ENCODE results near the gene LRMDA. TPM values are rescaled to one million over a fixed set of nuclear protein-coding genes. Genes with fewer than 3 reads are reported as not detected.

LRMDA gene
- total and polyA plus RNA-seq, 2 of the 13 experiments (the other 11 are each of a cell fraction or from before 2014, with no cell fraction given) = 13.4 to 22.0 TPM

DNA sequence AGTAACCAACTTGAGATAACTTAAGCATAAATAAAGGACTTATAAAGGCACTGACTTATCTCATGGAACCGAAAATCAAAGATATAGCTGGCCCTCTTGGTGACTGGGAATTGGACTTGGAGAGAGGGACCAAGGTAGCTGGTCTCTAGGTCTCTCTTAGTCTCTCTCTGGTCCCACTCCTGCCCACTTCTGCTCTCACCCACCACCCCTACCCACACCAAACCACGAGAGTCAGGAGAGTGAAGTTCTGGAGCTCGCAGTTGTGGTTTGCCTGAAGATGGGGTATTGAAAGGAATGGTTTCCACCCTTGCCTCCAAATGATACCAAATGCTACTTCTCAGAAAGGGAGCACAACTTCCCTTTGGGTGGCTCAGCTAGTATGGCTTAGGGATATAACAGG is 216.3 kb downstream of the LRMDA start:
- no peak for ATAC-seq
- TF ChIP-seq ZNF460 (CRISPR knock-in tag; IDR thresholded peaks at IDR 0.05; ENCODE audit: borderline replicate concordance) (no peak), ZBTB42 (CRISPR knock-in tag; IDR thresholded peaks at IDR 0.05) (no peak), ZNF576 (CRISPR knock-in tag; IDR thresholded peaks at IDR 0.05) (no peak), MXD1 (CRISPR knock-in tag; IDR thresholded peaks at IDR 0.05) (no peak), ZNF850 (CRISPR knock-in tag; conservative IDR thresholded peaks at IDR 0.05) (no peak)
- TF ChIP-seq, protein P1, sequence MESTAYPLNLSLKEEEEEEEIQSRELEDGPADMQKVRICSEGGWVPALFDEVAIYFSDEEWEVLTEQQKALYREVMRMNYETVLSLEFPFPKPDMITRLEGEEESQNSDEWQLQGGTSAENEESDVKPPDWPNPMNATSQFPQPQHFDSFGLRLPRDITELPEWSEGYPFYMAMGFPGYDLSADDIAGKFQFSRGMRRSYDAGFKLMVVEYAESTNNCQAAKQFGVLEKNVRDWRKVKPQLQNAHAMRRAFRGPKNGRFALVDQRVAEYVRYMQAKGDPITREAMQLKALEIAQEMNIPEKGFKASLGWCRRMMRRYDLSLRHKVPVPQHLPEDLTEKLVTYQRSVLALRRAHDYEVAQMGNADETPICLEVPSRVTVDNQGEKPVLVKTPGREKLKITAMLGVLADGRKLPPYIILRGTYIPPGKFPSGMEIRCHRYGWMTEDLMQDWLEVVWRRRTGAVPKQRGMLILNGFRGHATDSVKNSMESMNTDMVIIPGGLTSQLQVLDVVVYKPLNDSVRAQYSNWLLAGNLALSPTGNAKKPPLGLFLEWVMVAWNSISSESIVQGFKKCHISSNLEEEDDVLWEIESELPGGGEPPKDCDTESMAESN (CRISPR knock-in tag; conservative IDR thresholded peaks at IDR 0.05) = no peak
- TF ChIP-seq, protein P2, sequence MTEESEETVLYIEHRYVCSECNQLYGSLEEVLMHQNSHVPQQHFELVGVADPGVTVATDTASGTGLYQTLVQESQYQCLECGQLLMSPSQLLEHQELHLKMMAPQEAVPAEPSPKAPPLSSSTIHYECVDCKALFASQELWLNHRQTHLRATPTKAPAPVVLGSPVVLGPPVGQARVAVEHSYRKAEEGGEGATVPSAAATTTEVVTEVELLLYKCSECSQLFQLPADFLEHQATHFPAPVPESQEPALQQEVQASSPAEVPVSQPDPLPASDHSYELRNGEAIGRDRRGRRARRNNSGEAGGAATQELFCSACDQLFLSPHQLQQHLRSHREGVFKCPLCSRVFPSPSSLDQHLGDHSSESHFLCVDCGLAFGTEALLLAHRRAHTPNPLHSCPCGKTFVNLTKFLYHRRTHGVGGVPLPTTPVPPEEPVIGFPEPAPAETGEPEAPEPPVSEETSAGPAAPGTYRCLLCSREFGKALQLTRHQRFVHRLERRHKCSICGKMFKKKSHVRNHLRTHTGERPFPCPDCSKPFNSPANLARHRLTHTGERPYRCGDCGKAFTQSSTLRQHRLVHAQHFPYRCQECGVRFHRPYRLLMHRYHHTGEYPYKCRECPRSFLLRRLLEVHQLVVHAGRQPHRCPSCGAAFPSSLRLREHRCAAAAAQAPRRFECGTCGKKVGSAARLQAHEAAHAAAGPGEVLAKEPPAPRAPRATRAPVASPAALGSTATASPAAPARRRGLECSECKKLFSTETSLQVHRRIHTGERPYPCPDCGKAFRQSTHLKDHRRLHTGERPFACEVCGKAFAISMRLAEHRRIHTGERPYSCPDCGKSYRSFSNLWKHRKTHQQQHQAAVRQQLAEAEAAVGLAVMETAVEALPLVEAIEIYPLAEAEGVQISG (CRISPR knock-in tag; IDR thresholded peaks at IDR 0.05) = no peak
- H3K27me3 ChIP-seq (ENCODE audit: control insufficient read depth in 1 of 2, insufficient read depth in 2 of 2, low read length in 2 of 2) = no peaks in the 10 kb centered on the region

More for the DNA sequence above, 216.3 kb downstream of the LRMDA start:
- Histone ChIP-seq H3K9me3 (ENCODE audit: low read length) (no peaks in the 10 kb centered on the region), H3K9ac (ENCODE audit: insufficient read depth, low read depth, low read length) (no peak overlapping the region), H3K4me2 (ENCODE audit: low read depth, low read length) (no peak overlapping the region), H3K79me2 (ENCODE audit: insufficient read depth, low read length) (no peaks in the 10 kb centered on the region), H3K4me3 (replicated peaks in 1 of 3; ENCODE audit: insufficient read depth in 1 of 3, low read depth in 2 of 3, low read length in 3 of 3) (no peak overlapping the region), H2AFZ (ENCODE audit: low read length) (no peak overlapping the region), H3K27ac (ENCODE audit: extremely low read length, insufficient read depth, low read length) (no peak overlapping the region), H3K36me3 (replicated peaks in 1 of 2; ENCODE audit: control insufficient read depth in 1 of 2, insufficient read depth in 2 of 2, low read length in 2 of 2) (no peaks in the 10 kb centered on the region), H3K4me1 (ENCODE audit: insufficient read depth, low read length) (peaks cover 46% of the 10 kb centered on the region), H4K20me1 (ENCODE audit: insufficient read depth, low read length) (no peaks in the 10 kb centered on the region)
- FAIRE-seq (no peak), DNase-seq (ENCODE audit: low spot score) (no peak)
- ChIA-PET POLR2A (interaction anchor here (0.9 kb wide), 1 partner anchor 238 kb away, joined by 3 read pairs; no protein-coding TSS in a partner anchor), CTCF (ENCODE audit: low intra/inter-chr PET ratio, low total read pairs) (no interaction called here)
- intact Hi-C loops (cut with micrococcal nuclease; ENCODE audit: unreplicated experiment) (loop anchor here (10.0 kb wide), 1 partner anchor 243 kb away; the partner anchor contains the start of gene ZNF503), in situ Hi-C loops (cut with HindIII; ENCODE audit: extremely low pct_ligation_motif_present, low pct_unique_long_range_greater_than_20kb) (no loop called here)
- BruUV-seq (replicated peaks) = no TSS peak
- WGBS (ENCODE audit: low lambda C conversion rate) = 100% methylated on average over 3 of the region's 3 CpGs

All from HepG2 (cell line).